Mesenchymal stem cell (in vitro differentiated cells and primary cell): Measurements from ENCODE around the gene TFAP2E.

Experiments used
- DNase-seq: peaks from one replicate; pipeline ENCODE4 v3.0.0-alpha.2; 2013
- H2AFZ ChIP-seq: one replicate; pipeline ENCODE4 v1.6.1; 2013; ENCODE audit warnings: low read depth, mild to moderate bottlenecking, control low read depth, inconsistent platforms, low read length, moderate library complexity
- H2AK5ac ChIP-seq: 2 replicates; pipeline ENCODE4 v1.6.1; 2013; ENCODE audit warnings: low read length, moderate library complexity, mild to moderate bottlenecking, inconsistent platforms; ENCODE audit not compliant: severe bottlenecking
- H2BK120ac ChIP-seq: one replicate; pipeline ENCODE4 v1.6.1; 2013; ENCODE audit warnings: low read depth, mild to moderate bottlenecking, inconsistent platforms, low read length, moderate library complexity
- H2BK12ac ChIP-seq, 2 experiments: one replicate each; pipeline ENCODE4 v1.6.1; 2013; ENCODE audit warnings: inconsistent platforms in 2 of 2, low read length in 2 of 2, mild to moderate bottlenecking in 2 of 2, moderate library complexity in 2 of 2, control low read depth in 1 of 2
- H2BK15ac ChIP-seq: one replicate; pipeline ENCODE4 v1.6.1; 2013; ENCODE audit warnings: mild to moderate bottlenecking, low read depth, inconsistent platforms; ENCODE audit not compliant: poor library complexity, severe bottlenecking
- H2BK5ac ChIP-seq: 2 replicates; pipeline ENCODE4 v1.6.1; 2013; ENCODE audit warnings: low read depth, mild to moderate bottlenecking, low read length, control low read depth, inconsistent platforms; ENCODE audit not compliant: poor library complexity, severe bottlenecking
- H3K14ac ChIP-seq, 2 experiments: one replicate each; pipeline ENCODE4 v1.6.1; 2013; ENCODE audit warnings: inconsistent platforms in 2 of 2, low read length in 2 of 2, control low read depth in 1 of 2, mild to moderate bottlenecking in 1 of 2, moderate library complexity in 1 of 2
- H3K18ac ChIP-seq, 2 experiments: one replicate each; pipeline ENCODE4 v1.6.1; 2013; ENCODE audit warnings: inconsistent platforms in 2 of 2, low read length in 2 of 2, control low read depth in 1 of 2, low read depth in 1 of 2, mild to moderate bottlenecking in 1 of 2
- H3K23ac ChIP-seq, 2 experiments: one replicate each; pipeline ENCODE4 v1.6.1; 2013; ENCODE audit warnings: inconsistent platforms in 2 of 2, low read length in 2 of 2, mild to moderate bottlenecking in 2 of 2, moderate library complexity in 2 of 2, control low read depth in 1 of 2
- H3K27ac ChIP-seq: 2 replicates; pipeline ENCODE4 v1.5.1; 2013; ENCODE audit warnings: mild to moderate bottlenecking, moderate library complexity, low read length, control low read depth, inconsistent platforms; ENCODE audit not compliant: poor library complexity, severe bottlenecking
- H3K27me3 ChIP-seq, 2 experiments: 2 replicates each; pipeline versions ENCODE4 v1.6.1 to v1.7.0; 2013; ENCODE audit warnings: low read length in 2 of 2, mild to moderate bottlenecking in 2 of 2, moderate library complexity in 2 of 2, control low read depth in 1 of 2, inconsistent platforms in 1 of 2; ENCODE audit not compliant: control insufficient read depth in 1 of 2, insufficient read depth in 1 of 2
- H3K36me3 ChIP-seq, 2 experiments: 2 replicates each; pipeline versions ENCODE4 v1.6.1 to v1.7.0; 2013; ENCODE audit warnings: low read length in 2 of 2, control low read depth in 1 of 2, inconsistent platforms in 1 of 2, low read depth in 1 of 2, mild to moderate bottlenecking in 1 of 2; ENCODE audit not compliant: insufficient read depth in 2 of 2, control insufficient read depth in 1 of 2
- H3K4ac ChIP-seq, 2 experiments: one replicate each; pipeline ENCODE4 v1.6.1; 2013; ENCODE audit warnings: inconsistent platforms in 2 of 2, low read length in 2 of 2, mild to moderate bottlenecking in 2 of 2, moderate library complexity in 2 of 2, control low read depth in 1 of 2, low read depth in 1 of 2
- H3K4me1 ChIP-seq: 2 replicates; pipeline ENCODE4 v1.6.1; 2013; ENCODE audit warnings: low read depth, low read length, control low read depth; ENCODE audit not compliant: control insufficient read depth, insufficient read depth
- H3K4me2 ChIP-seq: 2 replicates; pipeline ENCODE4 v1.6.1; 2013; ENCODE audit warnings: low read length, mild to moderate bottlenecking, inconsistent platforms; ENCODE audit not compliant: poor library complexity, severe bottlenecking
- H3K4me3 ChIP-seq, 2 experiments: 2 replicates each; pipeline versions ENCODE4 v1.5.1 to v1.7.0; 2013; ENCODE audit warnings: low read length in 2 of 2, mild to moderate bottlenecking in 2 of 2, control low read depth in 1 of 2, low read depth in 1 of 2; ENCODE audit not compliant: insufficient read depth in 1 of 2
- H3K79me1 ChIP-seq: replicated peaks from 2 replicates; pipeline ENCODE4 v1.6.1; 2013; ENCODE audit warnings: mild to moderate bottlenecking, control low read depth, low read length, inconsistent platforms; ENCODE audit not compliant: poor library complexity, severe bottlenecking
- H3K9ac ChIP-seq: 2 replicates; pipeline ENCODE4 v1.7.0; 2013; ENCODE audit warnings: mild to moderate bottlenecking, low read length, moderate library complexity
- H3K9me3 ChIP-seq: 2 replicates; pipeline ENCODE4 v1.7.0; 2013; ENCODE audit warnings: mild to moderate bottlenecking, low read length; ENCODE audit not compliant: control insufficient read depth
- H4K8ac ChIP-seq: one replicate; pipeline ENCODE4 v1.6.1; 2013; ENCODE audit warnings: inconsistent platforms, mild to moderate bottlenecking, low read length, moderate library complexity
- H4K91ac ChIP-seq: one replicate; pipeline ENCODE4 v1.6.1; 2013; ENCODE audit warnings: mild to moderate bottlenecking, low read length, inconsistent platforms
- WGBS: methylation state at CpG from one replicate; pipeline ENCODE4 v1.1.7; 2013; ENCODE audit warnings: mixed read lengths; 5-methylcytosine and 5-hydroxymethylcytosine counted together

The TFAP2E gene

GRCh38 chr1:35587736-35588135 is 14.6 kb downstream of the TFAP2E start:
- Histone ChIP-seq H3K23ac (no peak overlapping the region), H3K36me3 (peaks cover 7 to 12% of the 10 kb centered on the region in 2 experiments), H3K27me3 (no peaks in the 10 kb centered on the region), H3K4ac (no peak overlapping the region), H3K4me3 (no peak overlapping the region), H3K27ac (no peak overlapping the region), H3K18ac (no peak overlapping the region), H3K9me3 (no peaks in the 10 kb centered on the region), H2BK5ac (no peak overlapping the region), H3K4me1 (no peaks in the 10 kb centered on the region), H3K79me1 (no peaks in the 10 kb centered on the region), H2BK15ac (no peak overlapping the region), H2AFZ (no peak overlapping the region), H3K14ac (no peak overlapping the region), H3K9ac (no peak overlapping the region), H2BK12ac (no peak overlapping the region), H4K91ac (no peak overlapping the region), H3K4me2 (no peak overlapping the region), H2AK5ac (no peak overlapping the region), H2BK120ac (no peak overlapping the region), H4K8ac (no peak overlapping the region)
- DNase-seq, result no peak
- 91% methylated on average over 3 of the region's 6 CpGs for WGBS

DNA sequence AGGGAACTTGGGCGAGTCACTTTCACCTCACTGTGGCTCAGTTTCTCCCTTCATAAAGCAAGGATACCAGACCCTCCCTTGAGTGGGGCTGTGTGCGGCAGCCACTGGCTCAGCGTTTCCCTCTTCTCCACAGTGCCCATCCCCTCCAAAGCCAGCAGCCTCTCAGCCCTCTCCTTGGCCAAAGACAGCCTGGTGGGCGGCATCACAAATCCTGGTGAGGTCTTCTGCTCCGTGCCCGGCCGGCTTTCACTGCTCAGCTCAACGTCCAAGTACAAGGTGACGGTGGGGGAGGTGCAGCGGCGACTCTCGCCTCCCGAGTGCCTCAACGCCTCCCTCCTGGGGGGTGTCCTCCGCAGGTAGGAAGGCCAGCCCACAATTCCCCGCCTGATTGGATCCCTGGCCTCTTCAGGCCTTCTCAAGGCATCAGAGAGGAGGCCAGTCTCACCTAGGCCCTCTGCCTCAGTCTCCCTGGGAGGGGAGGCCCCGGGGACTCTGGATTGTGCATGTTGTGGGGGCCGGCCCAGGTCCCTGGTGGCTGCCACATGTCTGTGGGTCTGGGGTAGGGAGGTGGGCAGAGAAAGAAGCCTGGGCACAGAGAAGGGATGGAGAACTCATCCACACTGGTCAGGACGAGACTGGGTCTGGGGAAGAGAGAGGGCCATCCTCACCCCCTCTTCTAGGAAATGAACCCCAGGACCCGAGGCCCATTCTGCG is 15.2 kb downstream of the TFAP2E start:
- 79% methylated on average over 21 of the region's 21 CpGs for WGBS
- no peak overlapping the region for H3K9ac ChIP-seq
- no peak overlapping the region for H2AFZ ChIP-seq

DNA sequence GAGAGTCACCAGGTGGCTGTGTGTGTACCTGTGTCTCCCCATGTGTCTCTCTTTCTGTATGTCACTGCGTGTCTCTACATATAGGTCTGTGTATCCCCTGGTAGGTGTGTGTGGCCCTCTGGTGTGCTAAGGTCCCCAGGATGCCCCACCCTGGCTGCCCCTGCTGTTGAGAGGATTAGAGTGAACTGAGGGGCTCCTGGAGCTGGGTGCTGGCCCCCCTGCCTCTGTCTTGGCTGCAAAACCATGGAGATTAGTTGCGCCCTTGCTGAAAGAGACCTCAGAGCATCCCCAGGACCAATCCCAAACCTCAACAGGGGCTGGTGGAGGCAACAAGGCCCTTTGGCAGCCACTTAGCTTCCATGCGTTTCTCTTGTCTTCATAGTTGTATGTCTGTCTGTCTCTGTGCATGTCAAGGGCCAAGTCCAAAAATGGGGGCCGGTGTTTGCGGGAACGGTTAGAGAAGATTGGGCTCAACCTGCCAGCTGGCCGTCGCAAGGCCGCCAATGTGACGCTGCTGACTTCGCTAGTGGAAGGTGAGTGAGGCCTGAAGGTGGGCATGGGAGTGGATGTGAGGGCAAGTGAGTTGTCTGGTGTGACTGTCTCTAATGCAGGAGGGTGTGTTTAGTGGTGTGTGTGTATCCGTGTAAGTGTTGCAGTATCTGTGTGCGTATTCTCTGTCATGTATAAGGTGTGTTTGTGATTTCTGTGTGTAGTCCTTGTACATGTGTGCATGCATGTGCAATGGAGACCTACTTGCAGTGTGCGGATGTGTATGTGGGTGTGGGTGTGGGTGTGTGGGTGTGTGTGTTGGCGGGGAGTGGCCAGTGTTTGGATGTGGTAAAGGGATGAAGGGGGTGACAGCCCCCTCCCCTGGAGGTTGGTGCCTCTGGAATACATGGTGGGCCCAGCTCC is 16.7 kb downstream of the TFAP2E start:
- H3K9me3 ChIP-seq, result no peaks in the 10 kb centered on the region
- no peak overlapping the region for H2AFZ ChIP-seq
- peak overlapping the region; percentile 74 for H4K91ac ChIP-seq
- peaks cover 7 to 20% of the 10 kb centered on the region in 2 experiments for H3K36me3 ChIP-seq
- H2BK120ac ChIP-seq, result no peak overlapping the region
- H3K18ac ChIP-seq, result no peak overlapping the region
- peak overlapping the region; percentile 49 for H2BK15ac ChIP-seq
- H2BK5ac ChIP-seq, result no peak overlapping the region
- DNase-seq, result no peak
- no peak overlapping the region for H3K14ac ChIP-seq
- no peak overlapping the region for H2BK12ac ChIP-seq
- H4K8ac ChIP-seq, result no peak overlapping the region
- H3K4me2 ChIP-seq, result no peak overlapping the region
- H3K27ac ChIP-seq, result no peak overlapping the region
- no peaks in the 10 kb centered on the region for H3K79me1 ChIP-seq
- no peak overlapping the region for H3K4ac ChIP-seq
- no peak overlapping the region for H2AK5ac ChIP-seq
- H3K27me3 ChIP-seq, result no peaks in the 10 kb centered on the region
- no peak overlapping the region for H3K4me3 ChIP-seq
- H3K23ac ChIP-seq, result no peak overlapping the region
- WGBS, result 98% methylated on average over 15 of the region's 15 CpGs
- H3K9ac ChIP-seq, result no peak overlapping the region
- no peaks in the 10 kb centered on the region for H3K4me1 ChIP-seq

More for the DNA sequence above, 15.2 kb downstream of the TFAP2E start:
- H3K79me1 ChIP-seq, result no peaks in the 10 kb centered on the region
- H3K27me3 ChIP-seq, result no peaks in the 10 kb centered on the region
- no peak overlapping the region for H3K27ac ChIP-seq
- H3K4ac ChIP-seq, result no peak overlapping the region
- no peaks in the 10 kb centered on the region for H3K4me1 ChIP-seq
- no peak overlapping the region for H3K4me3 ChIP-seq
- H3K36me3 ChIP-seq, result peaks cover 7 to 13% of the 10 kb centered on the region in 2 experiments
- no peak overlapping the region for H2AK5ac ChIP-seq
- no peak overlapping the region for H2BK15ac ChIP-seq
- H3K23ac ChIP-seq, result no peak overlapping the region
- no peaks in the 10 kb centered on the region for H3K9me3 ChIP-seq
- no peak overlapping the region for H3K4me2 ChIP-seq
- no peak overlapping the region for H2BK12ac ChIP-seq
- H2BK5ac ChIP-seq, result no peak overlapping the region
- no peak overlapping the region for H2BK120ac ChIP-seq
- no peak overlapping the region for H4K91ac ChIP-seq
- no peak overlapping the region for H3K18ac ChIP-seq
- no peak overlapping the region for H4K8ac ChIP-seq
- no peak overlapping the region for H3K14ac ChIP-seq
- DNase-seq, result no peak

- no peak overlapping the region for H4K91ac ChIP-seq
- H3K23ac ChIP-seq, result no peak overlapping the region
- H3K4ac ChIP-seq, result no peak overlapping the region
- no peak overlapping the region for H4K8ac ChIP-seq
- no peak overlapping the region for H2BK15ac ChIP-seq
- H3K18ac ChIP-seq, result no peak overlapping the region
- H3K36me3 ChIP-seq, result peaks cover 8 to 23% of the 10 kb centered on the region in 2 experiments
- no peaks in the 10 kb centered on the region for H3K9me3 ChIP-seq
- DNase-seq, result no peak
- no peak overlapping the region for H3K4me2 ChIP-seq
- H3K4me3 ChIP-seq, result no peak overlapping the region
- no peak overlapping the region for H2BK120ac ChIP-seq
- H2BK5ac ChIP-seq, result no peak overlapping the region
- no peak overlapping the region for H2AFZ ChIP-seq
- no peak overlapping the region for H3K27ac ChIP-seq
- H3K4me1 ChIP-seq, result no peaks in the 10 kb centered on the region
- H2AK5ac ChIP-seq, result no peak overlapping the region
- no peaks in the 10 kb centered on the region for H3K79me1 ChIP-seq
- no peak overlapping the region for H2BK12ac ChIP-seq
- H3K14ac ChIP-seq, result peak overlapping the region in 1 of 2 experiments; percentile 30
- H3K27me3 ChIP-seq, result no peaks in the 10 kb centered on the region
- whole genome bisulfite sequencing, result 96% methylated on average over 25 of the region's 25 CpGs
- no peak overlapping the region for H3K9ac ChIP-seq
These were observed 17.4 kb downstream of the TFAP2E start for GRCh38 chr1:35590476-35591040.
